Liver (tissue), 9 donors: ENCODE results near the gene STK38L. TPM values are rescaled to one million over a fixed set of nuclear protein-coding genes. Genes with fewer than 3 reads are reported as not detected.

Experiments used
- DNase-seq: peaks from one replicate; pipeline ENCODE4 v3.0.0-alpha.2; 2017; ENCODE audit warnings: low spot score
- H3K27ac ChIP-seq, 2 donors: one replicate each; pipeline ENCODE4 v1.7.0; 2013; ENCODE audit warnings: inconsistent platforms in 2 of 2, low read length in 2 of 2, control low read depth in 1 of 2, low read depth in 1 of 2, mild to moderate bottlenecking in 1 of 2
- H3K27me3 ChIP-seq, 4 donors: one replicate each; pipeline versions ENCODE4 v1.6.1 to v1.7.0; 2013; ENCODE audit warnings: low read length in 3 of 4, inconsistent platforms in 1 of 4, mild to moderate bottlenecking in 1 of 4, moderate library complexity in 1 of 4; ENCODE audit not compliant: control insufficient read depth in 4 of 4, insufficient read depth in 4 of 4
- H3K36me3 ChIP-seq, 4 donors: one replicate each; pipeline versions ENCODE4 v1.6.1 to v1.7.0; 2013; ENCODE audit warnings: low read length in 3 of 4, mild to moderate bottlenecking in 3 of 4, low read depth in 1 of 4, moderate library complexity in 1 of 4; ENCODE audit not compliant: control insufficient read depth in 4 of 4, insufficient read depth in 3 of 4
- H3K4me1 ChIP-seq, 4 donors: one replicate each; pipeline versions ENCODE4 v1.6.1 to v1.7.0; 2013; ENCODE audit warnings: low read length in 3 of 4, mild to moderate bottlenecking in 3 of 4, moderate library complexity in 1 of 4; ENCODE audit not compliant: control insufficient read depth in 4 of 4, insufficient read depth in 4 of 4
- H3K4me3 ChIP-seq, 3 donors: one replicate each; pipeline versions ENCODE4 v1.6.1 to v1.7.0; 2013; ENCODE audit warnings: low read length in 3 of 3, control low read depth in 1 of 3, low read depth in 1 of 3, mild to moderate bottlenecking in 1 of 3
- H3K9ac ChIP-seq, 2 donors: one replicate each; pipeline ENCODE4 v1.7.0; 2013; ENCODE audit warnings: low read length in 2 of 2, mild to moderate bottlenecking in 2 of 2, moderate library complexity in 2 of 2, control low read depth in 1 of 2, low read depth in 1 of 2
- H3K9me3 ChIP-seq, 4 donors: one replicate each; pipeline versions ENCODE4 v1.6.1 to v1.7.0; 2013; ENCODE audit warnings: low read length in 3 of 4; ENCODE audit not compliant: control insufficient read depth in 4 of 4
- EGR1 ChIP-seq, 2 donors: IDR thresholded peaks; 2 replicates each; pipeline ENCODE4 v1.6.1; 2016 to 2018; ENCODE audit warnings: antibody characterized with exemption in 2 of 2, low read depth in 2 of 2
- FOXA1 ChIP-seq: IDR thresholded peaks from 2 replicates; pipeline ENCODE4 v1.6.1; 2016; ENCODE audit warnings: antibody characterized with exemption
- FOXA2 ChIP-seq: IDR thresholded peaks from 2 replicates; pipeline ENCODE4 v1.6.1; 2016; ENCODE audit warnings: antibody characterized with exemption
- GABPA ChIP-seq, 2 donors: IDR thresholded peaks in 1 of 2; conservative IDR thresholded peaks in 1 of 2; 2 replicates each; pipeline ENCODE4 v1.6.1; 2016; ENCODE audit warnings: antibody characterized with exemption in 2 of 2, mild to moderate bottlenecking in 1 of 2, moderate library complexity in 1 of 2
- HNF4A ChIP-seq, 2 donors: conservative IDR thresholded peaks; 2 replicates each; pipeline ENCODE4 v1.6.1; 2016; ENCODE audit warnings: antibody characterized with exemption in 2 of 2, mild to moderate bottlenecking in 2 of 2
- HNF4G ChIP-seq: IDR thresholded peaks from 2 replicates; pipeline ENCODE4 v1.6.1; 2016; ENCODE audit warnings: antibody characterized with exemption
- NR2F2 ChIP-seq: IDR thresholded peaks from 2 replicates; pipeline ENCODE4 v1.6.1; 2016; ENCODE audit warnings: antibody characterized with exemption
- RAD21 ChIP-seq, 2 donors: IDR thresholded peaks; 2 replicates each; pipeline ENCODE4 v1.6.1; 2016; ENCODE audit warnings: antibody characterized with exemption in 2 of 2, mild to moderate bottlenecking in 2 of 2
- RXRA ChIP-seq, 2 donors: IDR thresholded peaks; 2 replicates each; pipeline ENCODE4 v1.6.1; 2017 to 2018; ENCODE audit warnings: antibody characterized with exemption in 2 of 2, mild to moderate bottlenecking in 1 of 2
- SP1 ChIP-seq: IDR thresholded peaks from 2 replicates; pipeline ENCODE4 v1.6.1; 2018; ENCODE audit warnings: antibody characterized with exemption, mild to moderate bottlenecking
- TAF1 ChIP-seq: conservative IDR thresholded peaks from 2 replicates; pipeline ENCODE4 v1.6.1; 2016; ENCODE audit warnings: antibody characterized with exemption, mild to moderate bottlenecking
- YY1 ChIP-seq: IDR thresholded peaks from 2 replicates; pipeline ENCODE4 v1.6.1; 2016; ENCODE audit warnings: antibody characterized with exemption, mild to moderate bottlenecking
- WGBS: extraction: QIAGEN DNeasy Blood & Tissue Kit; methylation state at CpG from one replicate; pipeline ENCODE4 v1.1.7; 2013; 5-methylcytosine and 5-hydroxymethylcytosine counted together
- polyA plus RNA-seq, 2 donors: library from polyadenylated mRNA; stranded (reverse) in 1 of 2; unstranded in 1 of 2; fragments of 200-250 nt in 1 of 2; fragments of >200 nt in 1 of 2; fragmentation: Nextera tagmentation in 1 of 2; extraction: Ambion mirVana in 1 of 2; gene quantifications; one replicate each; pipeline versions ENCODE4 v1.2.1 to v1.2.3, GENCODE V29; 2013 to 2015
- total RNA-seq, 2 donors: library from RNA; depleted of rRNA; stranded (reverse); fragments of >200 nt; gene quantifications; one replicate each; pipeline ENCODE4 v1.2.3, GENCODE V29; 2014
- TF ChIP-seq, protein P1 (sequence below): IDR thresholded peaks from 2 replicates; pipeline ENCODE4 v1.6.1; 2016; ENCODE audit warnings: antibody characterized with exemption
- TF ChIP-seq, protein P2 (sequence below): fragments of 150-350 bp; IDR thresholded peaks from 2 replicates; pipeline ENCODE4 v1.5.1; 2017; ENCODE audit warnings: improper control_type of control experiment, low read depth, low read length; ENCODE audit not compliant: missing input control
- TF ChIP-seq, protein P3 (sequence below): IDR thresholded peaks from 2 replicates; pipeline ENCODE4 v1.6.1; 2016; ENCODE audit warnings: antibody characterized with exemption
- TF ChIP-seq, protein P4 (sequence below): IDR thresholded peaks from 2 replicates; pipeline ENCODE4 v1.6.1; 2016; ENCODE audit warnings: antibody characterized with exemption
- donor health status: healthy.
- donor health status: healthy.
- donor health status: healthy.
- donor health status: healthy.
- donor health status: healthy.

The STK38L gene
- total RNA-seq (1 to 10 TPM; 6.7 to 8.6 TPM), polyA plus RNA-seq (1 to 10 TPM; 2.8 to 6.5 TPM)

DNA sequence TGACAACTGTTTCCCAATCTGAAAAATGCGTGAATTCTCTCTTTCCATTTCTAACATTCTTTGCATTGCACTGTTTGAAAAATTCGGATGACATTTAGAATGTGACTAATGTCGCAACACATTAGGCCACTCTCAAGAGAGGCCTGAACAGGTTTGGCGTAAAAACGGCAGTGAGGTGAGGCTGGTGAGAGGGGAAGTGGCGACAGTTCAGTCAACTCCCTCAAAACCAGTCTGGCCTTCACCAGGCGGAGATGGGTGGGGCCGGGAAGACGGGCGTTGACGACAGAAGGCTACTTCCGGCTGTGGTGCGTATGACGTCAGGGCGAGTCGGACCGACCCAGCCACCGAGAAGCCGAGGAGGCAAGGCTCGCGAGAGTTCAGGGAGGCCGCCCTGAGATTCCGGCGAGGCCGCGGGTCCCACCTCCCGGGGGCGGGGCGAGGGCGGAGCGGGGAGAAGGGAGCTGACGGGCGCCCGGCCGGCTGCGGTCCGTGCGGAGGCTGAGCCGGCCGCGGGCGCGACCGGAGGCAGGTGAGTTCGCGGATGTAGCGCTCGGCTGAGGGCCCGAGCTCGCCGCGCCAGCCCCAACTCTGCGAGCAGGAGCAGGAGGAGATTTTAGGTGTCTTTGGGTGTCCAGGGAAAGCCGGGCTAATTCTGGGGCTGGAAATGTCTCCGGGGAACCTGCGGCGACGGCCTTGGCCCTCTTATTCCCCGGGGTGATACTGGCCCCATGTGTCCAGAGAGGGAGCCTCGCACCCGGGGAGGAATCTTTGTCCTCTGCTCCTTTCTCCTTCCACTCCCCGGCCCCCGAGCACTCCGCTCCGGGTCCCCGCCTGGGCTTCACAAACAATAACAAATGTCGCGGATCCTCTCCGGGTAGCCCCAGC lies at the start of gene STK38L:
Gene STK38L (plus strand): TSS at position 483 of the 885 bp plus-strand sequence. CDS start 53,435 bp downstream, outside the sequence.
- 7% methylated on average over 69 of the region's 69 CpGs for WGBS
- Histone ChIP-seq H3K36me3 (no peaks in the 10 kb centered on the region), H3K27ac (peak within 1 kb of the TSS; percentile 81 to 91), H3K4me3 (peak within 1 kb of the TSS; percentile 62 to 95 (median 85)), H3K27me3 (no peaks in the 10 kb centered on the region), H3K9me3 (no peaks in the 10 kb centered on the region), H3K9ac (peak within 1 kb of the TSS; percentile 81 to 94), H3K4me1 (peaks cover 4 to 12% (median 9%) of the 10 kb centered on the region in 4 donors)
- DNase-seq: peak; percentile 95
- TF ChIP-seq FOXA2 (no peak), RAD21 (IDR thresholded peaks at IDR 0.05) (peak; percentile 60 to 65), YY1 (peak; percentile 52), GABPA (IDR thresholded peaks at IDR 0.05 in 1 of 2, conservative IDR thresholded peaks at IDR 0.05 in 1 of 2) (peak; percentile 88 to 90), HNF4A (conservative IDR thresholded peaks at IDR 0.05) (no peak), NR2F2 (no peak), SP1 (peak; percentile 61), FOXA1 (peak; percentile 23)
- TF ChIP-seq, protein P1, sequence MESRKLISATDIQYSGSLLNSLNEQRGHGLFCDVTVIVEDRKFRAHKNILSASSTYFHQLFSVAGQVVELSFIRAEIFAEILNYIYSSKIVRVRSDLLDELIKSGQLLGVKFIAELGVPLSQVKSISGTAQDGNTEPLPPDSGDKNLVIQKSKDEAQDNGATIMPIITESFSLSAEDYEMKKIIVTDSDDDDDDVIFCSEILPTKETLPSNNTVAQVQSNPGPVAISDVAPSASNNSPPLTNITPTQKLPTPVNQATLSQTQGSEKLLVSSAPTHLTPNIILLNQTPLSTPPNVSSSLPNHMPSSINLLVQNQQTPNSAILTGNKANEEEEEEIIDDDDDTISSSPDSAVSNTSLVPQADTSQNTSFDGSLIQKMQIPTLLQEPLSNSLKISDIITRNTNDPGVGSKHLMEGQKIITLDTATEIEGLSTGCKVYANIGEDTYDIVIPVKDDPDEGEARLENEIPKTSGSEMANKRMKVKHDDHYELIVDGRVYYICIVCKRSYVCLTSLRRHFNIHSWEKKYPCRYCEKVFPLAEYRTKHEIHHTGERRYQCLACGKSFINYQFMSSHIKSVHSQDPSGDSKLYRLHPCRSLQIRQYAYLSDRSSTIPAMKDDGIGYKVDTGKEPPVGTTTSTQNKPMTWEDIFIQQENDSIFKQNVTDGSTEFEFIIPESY: peak; percentile 98
- TF ChIP-seq, protein P2, sequence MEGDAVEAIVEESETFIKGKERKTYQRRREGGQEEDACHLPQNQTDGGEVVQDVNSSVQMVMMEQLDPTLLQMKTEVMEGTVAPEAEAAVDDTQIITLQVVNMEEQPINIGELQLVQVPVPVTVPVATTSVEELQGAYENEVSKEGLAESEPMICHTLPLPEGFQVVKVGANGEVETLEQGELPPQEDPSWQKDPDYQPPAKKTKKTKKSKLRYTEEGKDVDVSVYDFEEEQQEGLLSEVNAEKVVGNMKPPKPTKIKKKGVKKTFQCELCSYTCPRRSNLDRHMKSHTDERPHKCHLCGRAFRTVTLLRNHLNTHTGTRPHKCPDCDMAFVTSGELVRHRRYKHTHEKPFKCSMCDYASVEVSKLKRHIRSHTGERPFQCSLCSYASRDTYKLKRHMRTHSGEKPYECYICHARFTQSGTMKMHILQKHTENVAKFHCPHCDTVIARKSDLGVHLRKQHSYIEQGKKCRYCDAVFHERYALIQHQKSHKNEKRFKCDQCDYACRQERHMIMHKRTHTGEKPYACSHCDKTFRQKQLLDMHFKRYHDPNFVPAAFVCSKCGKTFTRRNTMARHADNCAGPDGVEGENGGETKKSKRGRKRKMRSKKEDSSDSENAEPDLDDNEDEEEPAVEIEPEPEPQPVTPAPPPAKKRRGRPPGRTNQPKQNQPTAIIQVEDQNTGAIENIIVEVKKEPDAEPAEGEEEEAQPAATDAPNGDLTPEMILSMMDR: peak; percentile 34
- TF ChIP-seq, protein P3, sequence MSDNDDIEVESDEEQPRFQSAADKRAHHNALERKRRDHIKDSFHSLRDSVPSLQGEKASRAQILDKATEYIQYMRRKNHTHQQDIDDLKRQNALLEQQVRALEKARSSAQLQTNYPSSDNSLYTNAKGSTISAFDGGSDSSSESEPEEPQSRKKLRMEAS: no peak

DNA sequence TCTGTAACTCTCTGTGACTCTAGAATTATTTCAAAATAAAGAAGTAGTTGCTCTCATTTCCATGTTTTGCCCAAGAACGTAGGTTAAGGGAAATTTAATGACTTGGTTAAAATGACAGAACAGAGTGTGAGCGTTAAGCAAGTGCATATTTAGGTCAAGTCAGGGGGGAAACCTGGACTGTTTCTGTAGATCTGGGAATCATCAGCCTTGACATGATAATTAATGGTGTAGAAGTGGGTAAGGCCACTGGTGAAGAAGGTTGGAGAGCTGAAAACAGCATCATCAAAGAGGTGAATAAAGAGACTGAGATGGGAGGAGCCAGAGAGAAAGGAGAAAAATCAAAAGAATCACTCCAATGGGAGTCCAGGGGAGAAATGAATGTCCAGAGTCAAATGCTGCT lies 49.4 kb upstream of the STK38L start:
- H3K27ac ChIP-seq: no peak overlapping the region
- TF ChIP-seq HNF4A (conservative IDR thresholded peaks at IDR 0.05): no peak
- no peak for TF ChIP-seq YY1
- TF ChIP-seq RAD21 (IDR thresholded peaks at IDR 0.05): no peak
- TF ChIP-seq NR2F2: no peak
- TF ChIP-seq RXRA (IDR thresholded peaks at IDR 0.05): no peak
- no peak for TF ChIP-seq HNF4G
- no peak for TF ChIP-seq TAF1
- TF ChIP-seq FOXA2: no peak
- TF ChIP-seq FOXA1: no peak
- TF ChIP-seq SP1: no peak
- TF ChIP-seq, protein P4, sequence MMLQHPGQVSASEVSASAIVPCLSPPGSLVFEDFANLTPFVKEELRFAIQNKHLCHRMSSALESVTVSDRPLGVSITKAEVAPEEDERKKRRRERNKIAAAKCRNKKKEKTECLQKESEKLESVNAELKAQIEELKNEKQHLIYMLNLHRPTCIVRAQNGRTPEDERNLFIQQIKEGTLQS: no peak
- TF ChIP-seq, protein P3: no peak
- no peak for TF ChIP-seq GABPA (IDR thresholded peaks at IDR 0.05 in 1 of 2, conservative IDR thresholded peaks at IDR 0.05 in 1 of 2)
- TF ChIP-seq EGR1 (IDR thresholded peaks at IDR 0.05; ENCODE audit: low read depth in 2 of 2): no peak

More for the DNA sequence above, 49.4 kb upstream of the STK38L start:
- H3K9me3 ChIP-seq: no peaks in the 10 kb centered on the region
- H3K4me3 ChIP-seq: no peak overlapping the region
- no peaks in the 10 kb centered on the region for H3K36me3 ChIP-seq
- no peak overlapping the region for H3K9ac ChIP-seq
- 86% methylated on average over 2 of the region's 2 CpGs for WGBS
- peaks cover 9 to 32% (median 19%) of the 10 kb centered on the region in 4 donors for H3K4me1 ChIP-seq
- no peak for DNase-seq
- no peaks in the 10 kb centered on the region for H3K27me3 ChIP-seq
